ENCODE results near the gene VSTM2B.

DNA sequence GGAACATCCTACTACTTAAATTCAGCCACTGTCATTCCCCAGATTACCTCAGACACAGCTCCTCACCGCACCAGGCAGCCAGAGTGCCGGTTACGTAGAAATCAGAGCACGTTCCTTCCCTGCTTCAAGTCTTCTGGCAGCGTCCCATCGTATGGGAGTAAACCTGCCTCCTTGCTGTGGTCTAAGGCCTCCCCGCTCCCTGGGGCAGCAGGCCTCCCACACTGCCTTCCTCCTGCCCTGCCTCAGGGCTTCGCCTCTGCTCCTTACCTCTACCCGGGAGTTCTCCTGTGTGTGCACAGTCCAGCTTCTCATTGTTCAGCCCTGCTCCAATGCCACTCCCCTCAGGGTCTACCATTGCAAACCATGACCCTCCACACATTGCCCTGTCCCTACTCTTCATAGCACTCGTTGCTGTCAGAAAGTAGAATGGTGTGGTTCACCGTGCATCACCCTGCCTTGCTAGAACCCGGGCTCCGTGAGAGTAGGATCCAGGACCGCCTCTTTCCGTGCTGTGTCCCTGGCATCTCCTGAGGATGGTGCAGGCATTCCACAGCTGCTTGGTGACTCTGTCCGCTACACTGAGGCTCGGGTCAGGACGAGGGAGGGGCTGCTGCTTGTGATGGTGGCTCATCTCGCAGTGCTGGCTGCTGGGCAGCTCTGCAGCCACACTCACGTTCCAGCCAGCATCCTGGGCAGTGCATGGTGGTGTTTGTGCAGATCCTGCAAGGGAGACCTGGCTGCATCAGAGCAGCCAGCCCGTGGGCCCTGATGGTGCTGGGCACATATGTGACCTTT lies 87.2 kb downstream of the VSTM2B start:
- no peak for TF ChIP-seq TAF1 (IDR thresholded peaks at IDR 0.05; ENCODE audit: borderline replicate concordance, insufficient read depth, low read length)
- no peak for TF ChIP-seq POLR2AphosphoS5 (IDR thresholded peaks at IDR 0.05; ENCODE audit: low read depth, low read length)
- TF ChIP-seq REST (IDR thresholded peaks at IDR 0.05; ENCODE audit: insufficient read depth in 1 of 2, low read depth in 2 of 2, low read length in 2 of 2), result no peak
